ENCODE measurements around the gene GNAS-AS1.

The GNAS-AS1 gene

GRCh38 chr20:58890518-58891085 lies 39.9 kb upstream of the GNAS-AS1 start:
- Histone ChIP-seq H3F3A (ENCODE audit: insufficient read depth) (peaks cover 23% of the 10 kb centered on the region), H3K9ac (ENCODE audit: low read length) (peak overlapping the region; percentile 95), H3K4me2 (ENCODE audit: low read depth, low read length, poor library complexity, severe bottlenecking) (peak overlapping the region; percentile 75), H3K4me3 (ENCODE audit: insufficient read depth, low read length, poor library complexity, severe bottlenecking) (peak overlapping the region; percentile 56), H4K20me1 (ENCODE audit: low read depth, low read length) (peaks cover 18% of the 10 kb centered on the region), H3K79me2 (ENCODE audit: insufficient read depth, low read length) (peaks cover 41% of the 10 kb centered on the region), H3K9me2 (replicated peaks; ENCODE audit: insufficient read depth, low read length) (no peaks in the 10 kb centered on the region), H3K9me3 (ENCODE audit: insufficient read depth, low read length) (no peaks in the 10 kb centered on the region), H3K36me3 (ENCODE audit: low read length) (peaks cover 8% of the 10 kb centered on the region; the same call in 1 of the 2 replicates), H2AFZ (ENCODE audit: low read depth, low read length, severe bottlenecking) (peak overlapping the region; percentile 1), H3K27ac (ENCODE audit: low read depth, low read length) (peak overlapping the region; percentile 89), H3K27me3 (ENCODE audit: low read length) (no peaks in the 10 kb centered on the region)
- no peak for TF ChIP-seq CTCF (IDR thresholded peaks at IDR 0.05; ENCODE audit: insufficient read depth, low read length, poor library complexity, severe bottlenecking)
- no peak for TF ChIP-seq EZH2phosphoT487 (conservative IDR thresholded peaks at IDR 0.05; ENCODE audit: low read length)

- Histone ChIP-seq H3F3A (ENCODE audit: insufficient read depth) (peaks cover 23% of the 10 kb centered on the region), H3K9ac (ENCODE audit: low read length) (peak overlapping the region; percentile 95), H3K79me2 (ENCODE audit: insufficient read depth, low read length) (peaks cover 34% of the 10 kb centered on the region), H3K9me3 (ENCODE audit: insufficient read depth, low read length) (no peaks in the 10 kb centered on the region), H2AFZ (ENCODE audit: low read depth, low read length, severe bottlenecking) (peak overlapping the region; percentile 1), H4K20me1 (ENCODE audit: low read depth, low read length) (peaks cover 18% of the 10 kb centered on the region), H3K27me3 (ENCODE audit: low read length) (no peaks in the 10 kb centered on the region), H3K36me3 (ENCODE audit: low read length) (peaks cover 8% of the 10 kb centered on the region; the same call in 1 of the 2 replicates), H3K27ac (ENCODE audit: low read depth, low read length) (peak overlapping the region; percentile 89), H3K9me2 (replicated peaks; ENCODE audit: insufficient read depth, low read length) (no peaks in the 10 kb centered on the region), H3K4me3 (ENCODE audit: insufficient read depth, low read length, poor library complexity, severe bottlenecking) (peak overlapping the region; percentile 56), H3K4me2 (ENCODE audit: low read depth, low read length, poor library complexity, severe bottlenecking) (peak overlapping the region; percentile 75)
- TF ChIP-seq CTCF (IDR thresholded peaks at IDR 0.05; ENCODE audit: insufficient read depth, low read length, poor library complexity, severe bottlenecking) (no peak), EZH2phosphoT487 (conservative IDR thresholded peaks at IDR 0.05; ENCODE audit: low read length) (no peak)
Observed at GRCh38 chr20:58889798-58890517, 39.3 kb upstream of the GNAS-AS1 start.

- H3K36me3 ChIP-seq (ENCODE audit: low read length), result peaks cover 2% of the 10 kb centered on the region; the same call in 1 of the 2 replicates
- H3K4me2 ChIP-seq (ENCODE audit: low read depth, low read length, poor library complexity, severe bottlenecking), result peak overlapping the region; percentile 75
- H3K4me3 ChIP-seq (ENCODE audit: insufficient read depth, low read length, poor library complexity, severe bottlenecking), result peak overlapping the region; percentile 56
- no peak overlapping the region for H2AFZ ChIP-seq (ENCODE audit: low read depth, low read length, severe bottlenecking)
- peaks cover 13% of the 10 kb centered on the region for H4K20me1 ChIP-seq (ENCODE audit: low read depth, low read length)
- peaks cover 28% of the 10 kb centered on the region for H3K79me2 ChIP-seq (ENCODE audit: insufficient read depth, low read length)
- H3K27ac ChIP-seq (ENCODE audit: low read depth, low read length), result peak overlapping the region; percentile 89
- no peak for TF ChIP-seq CTCF (IDR thresholded peaks at IDR 0.05; ENCODE audit: insufficient read depth, low read length, poor library complexity, severe bottlenecking)
- no peaks in the 10 kb centered on the region for H3K9me2 ChIP-seq (replicated peaks; ENCODE audit: insufficient read depth, low read length)
- H3K9ac ChIP-seq (ENCODE audit: low read length), result peak overlapping the region; percentile 95
- no peaks in the 10 kb centered on the region for H3K27me3 ChIP-seq (ENCODE audit: low read length)
- no peaks in the 10 kb centered on the region for H3K9me3 ChIP-seq (ENCODE audit: insufficient read depth, low read length)
- peaks cover 23% of the 10 kb centered on the region for H3F3A ChIP-seq (ENCODE audit: insufficient read depth)
Observed at GRCh38 chr20:58889334-58889760, 38.6 kb upstream of the GNAS-AS1 start.

All from SU-DHL-6 (cell line).